HFFc6 (cell line): ENCODE measurements around the gene CCDC60. TPM values are rescaled to one million over a fixed set of nuclear protein-coding genes. Genes with fewer than 3 reads are reported as not detected.

ENCODE experiments used
- DNase-seq: peaks from one replicate; pipeline ENCODE4 v3.0.0-alpha.2; 2018
- H3K27ac Mint-ChIP-seq: 2 replicates; pipeline ENCODE4 v1.8.0; 2020; ENCODE audit warnings: mild to moderate bottlenecking, mixed read lengths
- H3K27me3 Mint-ChIP-seq: 2 replicates; pipeline ENCODE4 v1.8.0; 2021; ENCODE audit warnings: mild to moderate bottlenecking, moderate library complexity, mixed read lengths; ENCODE audit not compliant: insufficient read depth
- H3K36me3 Mint-ChIP-seq: 2 replicates; pipeline ENCODE4 v1.8.0; 2021; ENCODE audit warnings: low read depth, mixed read lengths
- H3K4me1 Mint-ChIP-seq: 2 replicates; pipeline ENCODE4 v1.8.0; 2020; ENCODE audit warnings: low read depth, mixed read lengths
- H3K4me3 Mint-ChIP-seq: 2 replicates; pipeline ENCODE4 v1.8.0; 2020; ENCODE audit warnings: mild to moderate bottlenecking, moderate library complexity, mixed read lengths
- H3K9me3 Mint-ChIP-seq: 2 replicates; pipeline ENCODE4 v1.8.0; 2020; ENCODE audit warnings: mild to moderate bottlenecking, mixed read lengths
- total RNA-seq, 6 experiments: library from RNA; stranded (reverse); fragmentation: NEBNext Ultra II Directional; extraction: Animal tissue kit (Norgen Biotek cat#: 25700); gene quantifications; 2 replicates in 1 of 6; 3 replicates in 5 of 6; pipeline ENCODE4 v1.2.3, GENCODE V29; 2021
- TF ChIP-seq, protein P1 (sequence below): fragments of 200-600 bp; sonication (generic); IDR thresholded peaks from 2 replicates; pipeline ENCODE4 v1.5.0; 2021; ENCODE audit warnings: antibody characterized with exemption, mild to moderate bottlenecking

Gene CCDC60
- total RNA-seq, 6 experiments from 2014 or later, result not detected

GRCh38 chr12:119383206-119383605, 48.7 kb downstream of the CCDC60 start:
- Mint-ChIP-seq H3K27me3 (no peaks in the 10 kb centered on the region; the same call in 1 of the 2 replicates), H3K36me3 (no peaks in the 10 kb centered on the region; the same call in 1 of the 2 replicates), H3K27ac (no peak overlapping the region), H3K9me3 (peaks cover 47% of the 10 kb centered on the region), H3K4me1 (no peaks in the 10 kb centered on the region), H3K4me3 (no peak overlapping the region)
- TF ChIP-seq, protein P1, sequence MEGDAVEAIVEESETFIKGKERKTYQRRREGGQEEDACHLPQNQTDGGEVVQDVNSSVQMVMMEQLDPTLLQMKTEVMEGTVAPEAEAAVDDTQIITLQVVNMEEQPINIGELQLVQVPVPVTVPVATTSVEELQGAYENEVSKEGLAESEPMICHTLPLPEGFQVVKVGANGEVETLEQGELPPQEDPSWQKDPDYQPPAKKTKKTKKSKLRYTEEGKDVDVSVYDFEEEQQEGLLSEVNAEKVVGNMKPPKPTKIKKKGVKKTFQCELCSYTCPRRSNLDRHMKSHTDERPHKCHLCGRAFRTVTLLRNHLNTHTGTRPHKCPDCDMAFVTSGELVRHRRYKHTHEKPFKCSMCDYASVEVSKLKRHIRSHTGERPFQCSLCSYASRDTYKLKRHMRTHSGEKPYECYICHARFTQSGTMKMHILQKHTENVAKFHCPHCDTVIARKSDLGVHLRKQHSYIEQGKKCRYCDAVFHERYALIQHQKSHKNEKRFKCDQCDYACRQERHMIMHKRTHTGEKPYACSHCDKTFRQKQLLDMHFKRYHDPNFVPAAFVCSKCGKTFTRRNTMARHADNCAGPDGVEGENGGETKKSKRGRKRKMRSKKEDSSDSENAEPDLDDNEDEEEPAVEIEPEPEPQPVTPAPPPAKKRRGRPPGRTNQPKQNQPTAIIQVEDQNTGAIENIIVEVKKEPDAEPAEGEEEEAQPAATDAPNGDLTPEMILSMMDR, result no peak
- no peak for DNase-seq

DNA sequence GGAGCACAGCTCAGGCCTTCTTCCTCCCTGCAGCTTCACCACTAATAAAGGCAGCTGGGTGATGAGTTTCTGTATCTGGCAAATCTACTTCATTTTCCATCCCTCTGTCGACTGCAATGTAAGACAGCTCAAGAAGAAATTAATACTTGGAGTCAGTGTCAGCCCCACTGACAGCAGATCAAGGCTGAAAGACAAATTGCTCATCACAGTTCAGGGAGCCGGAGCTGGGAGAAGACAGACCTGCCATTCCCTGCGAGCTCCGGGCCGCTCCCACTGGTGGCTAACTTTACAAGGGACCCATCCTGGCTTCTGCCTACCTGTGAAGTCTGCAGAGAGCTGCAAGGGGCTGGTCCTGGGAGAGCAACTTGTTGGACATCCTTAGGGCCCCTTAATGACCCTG, 49.8 kb downstream of the CCDC60 start:
- Mint-ChIP-seq H3K27me3 (no peaks in the 10 kb centered on the region; the same call in 1 of the 2 replicates), H3K36me3 (no peaks in the 10 kb centered on the region; the same call in 1 of the 2 replicates), H3K27ac (no peak overlapping the region), H3K4me1 (no peaks in the 10 kb centered on the region), H3K9me3 (peaks cover 43% of the 10 kb centered on the region), H3K4me3 (no peak overlapping the region)
- TF ChIP-seq, protein P1, result no peak
- DNase-seq, result no peak

DNA sequence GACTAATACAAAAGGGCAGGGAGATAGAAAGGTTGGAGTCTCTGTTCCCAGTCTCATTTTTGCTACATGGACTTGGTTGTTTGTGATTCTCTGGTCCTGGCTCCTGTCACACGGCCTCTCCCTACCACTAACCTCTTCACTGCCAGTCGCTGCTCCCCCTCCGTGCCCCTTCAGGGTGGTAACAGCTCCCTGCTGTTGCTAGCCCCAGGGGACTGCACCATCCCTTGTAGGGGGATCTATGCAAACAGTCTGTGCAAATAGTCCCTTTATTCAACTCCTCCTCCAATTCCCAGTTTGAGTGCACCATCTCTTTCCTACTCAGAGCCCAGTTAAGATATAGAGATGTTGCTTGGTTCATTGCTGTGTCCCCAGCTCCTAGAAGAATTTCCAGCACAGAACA, 51.1 kb downstream of the CCDC60 start:
- H3K27ac Mint-ChIP-seq, result no peak overlapping the region
- DNase-seq, result no peak
- no peaks in the 10 kb centered on the region; the same call in 1 of the 2 replicates for H3K36me3 Mint-ChIP-seq
- H3K27me3 Mint-ChIP-seq, result no peaks in the 10 kb centered on the region; the same call in 1 of the 2 replicates
- no peak overlapping the region for H3K4me3 Mint-ChIP-seq
- H3K9me3 Mint-ChIP-seq, result peaks cover 42% of the 10 kb centered on the region
- TF ChIP-seq, protein P1, result no peak
- H3K4me1 Mint-ChIP-seq, result no peaks in the 10 kb centered on the region

DNA sequence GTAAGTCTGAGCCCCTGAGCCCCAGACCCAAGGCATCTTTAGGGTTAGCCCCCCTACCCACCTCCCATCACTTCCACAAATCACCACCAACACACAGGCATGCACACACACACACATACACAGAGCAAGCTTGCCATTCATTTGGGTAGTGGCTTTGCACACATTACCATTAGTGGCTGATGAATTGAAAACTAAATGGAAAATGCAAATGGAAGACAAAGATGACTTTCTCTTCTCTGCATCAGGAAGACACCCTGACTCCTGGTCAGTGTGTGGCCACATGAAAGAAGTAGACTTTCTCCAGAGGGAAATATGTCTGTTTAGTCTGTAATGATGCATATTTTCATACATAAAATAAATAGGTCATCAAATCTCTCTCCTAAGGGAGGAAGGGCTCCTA, 55.2 kb downstream of the CCDC60 start:
- no peak for DNase-seq
- Mint-ChIP-seq H3K27me3 (no peaks in the 10 kb centered on the region; the same call in 1 of the 2 replicates), H3K36me3 (no peaks in the 10 kb centered on the region), H3K4me3 (no peak overlapping the region), H3K27ac (no peak overlapping the region), H3K9me3 (peaks cover 33% of the 10 kb centered on the region), H3K4me1 (no peaks in the 10 kb centered on the region)
- TF ChIP-seq, protein P1, result no peak

DNA sequence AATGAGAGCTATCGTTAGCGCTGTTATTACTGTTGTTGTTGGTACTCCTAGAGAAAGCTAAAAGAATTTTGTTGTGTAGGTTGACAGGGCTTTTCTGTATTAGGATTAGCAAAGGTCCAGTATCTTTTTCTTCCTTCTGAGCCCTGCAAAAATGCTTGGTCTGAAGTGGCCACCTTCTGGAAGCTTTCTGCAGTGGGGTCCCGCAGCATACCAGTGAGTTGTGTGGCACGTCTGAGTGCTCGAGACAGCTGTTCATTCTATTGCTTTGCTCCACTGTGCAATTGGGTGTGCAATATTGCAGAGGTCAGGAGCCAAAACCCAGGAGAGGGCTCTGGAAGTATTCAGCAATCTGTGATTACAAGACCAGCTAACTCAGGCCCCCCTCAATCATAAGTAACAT, 57.1 kb downstream of the CCDC60 start:
- TF ChIP-seq, protein P1, result no peak
- Mint-ChIP-seq H3K36me3 (no peaks in the 10 kb centered on the region; the same call in 1 of the 2 replicates), H3K4me3 (no peak overlapping the region), H3K27me3 (no peaks in the 10 kb centered on the region), H3K27ac (no peak overlapping the region), H3K9me3 (peaks cover 36% of the 10 kb centered on the region), H3K4me1 (no peaks in the 10 kb centered on the region)
- DNase-seq, result no peak

- no peaks in the 10 kb centered on the region; the same call in 1 of the 2 replicates for H3K36me3 Mint-ChIP-seq
- no peaks in the 10 kb centered on the region for H3K27me3 Mint-ChIP-seq
- no peaks in the 10 kb centered on the region for H3K4me1 Mint-ChIP-seq
- TF ChIP-seq, protein P1, result no peak
- H3K27ac Mint-ChIP-seq, result no peak overlapping the region
- DNase-seq, result no peak
- peaks cover 48% of the 10 kb centered on the region for H3K9me3 Mint-ChIP-seq
- H3K4me3 Mint-ChIP-seq, result no peak overlapping the region
Observed at GRCh38 chr12:119393677-119394076, 59.1 kb downstream of the CCDC60 start.
